HG03460 (cell line): ENCODE data around the gene PPME1.

Experiments used
- ATAC-seq: cut with Tn5 transposase; IDR thresholded peaks from one replicate; pipeline ENCODE4 v1.9.1; 2021; ENCODE audit not compliant: unreplicated experiment

The PPME1 gene

GRCh38 chr11:74225565-74225964 lies 54.5 kb downstream of the PPME1 start:
- no peak for ATAC-seq

- no peak for ATAC-seq
Observed at GRCh38 chr11:74226907-74227306, 55.8 kb downstream of the PPME1 start.

GRCh38 chr11:74232311-74232950 lies 61.3 kb downstream of the PPME1 start:
- no peak for ATAC-seq

- ATAC-seq: no peak
Observed at GRCh38 chr11:74233683-74234082, 62.6 kb downstream of the PPME1 start.

- no peak for ATAC-seq
Observed at GRCh38 chr11:74235121-74235520, 64.0 kb downstream of the PPME1 start.

- ATAC-seq: no peak
Observed at GRCh38 chr11:74237541-74237940, 66.5 kb downstream of the PPME1 start.

GRCh38 chr11:74238243-74238642 lies 67.2 kb downstream of the PPME1 start:
- ATAC-seq: no peak

- no peak for ATAC-seq
Observed at GRCh38 chr11:74248469-74248868, 77.4 kb downstream of the PPME1 start.

GRCh38 chr11:74249496-74249895 lies 78.4 kb downstream of the PPME1 start:
- no peak for ATAC-seq

GRCh38 chr11:74253361-74253760 lies 82.3 kb downstream of the PPME1 start:
- no peak for ATAC-seq

- ATAC-seq: no peak
Observed at GRCh38 chr11:74255741-74256375, 84.8 kb downstream of the PPME1 start.

GRCh38 chr11:74256378-74257133 lies 85.5 kb downstream of the PPME1 start:
- no peak for ATAC-seq

- ATAC-seq: no peak
Observed at GRCh38 chr11:74257959-74258553, 87.0 kb downstream of the PPME1 start.

GRCh38 chr11:74262725-74263124 lies 91.6 kb downstream of the PPME1 start:
- no peak for ATAC-seq

GRCh38 chr11:74265256-74265655 lies 94.2 kb downstream of the PPME1 start:
- ATAC-seq: no peak

- no peak for ATAC-seq
Observed at GRCh38 chr11:74267014-74267413, 95.9 kb downstream of the PPME1 start.

GRCh38 chr11:74268456-74268855 lies 97.4 kb downstream of the PPME1 start:
- no peak for ATAC-seq

- no peak for ATAC-seq
Observed at GRCh38 chr11:74269161-74269811, 98.2 kb downstream of the PPME1 start.

GRCh38 chr11:74272276-74272675 lies 101.2 kb downstream of the PPME1 start:
- no peak for ATAC-seq

GRCh38 chr11:74276581-74276980 lies 105.5 kb downstream of the PPME1 start:
- ATAC-seq: no peak

- no peak for ATAC-seq
Observed at GRCh38 chr11:74278103-74278502, 107.0 kb downstream of the PPME1 start.
